ENCODE data around the gene ICAM1. TPM values are rescaled to one million over a fixed set of nuclear protein-coding genes. Genes with fewer than 3 reads are reported as not detected.

Gene ICAM1
- total and polyA plus RNA-seq, 2 of the 8 experiments (the other 6 are each of a cell fraction or from before 2014, with no cell fraction given): 4.0 to 9.4 TPM

DNA sequence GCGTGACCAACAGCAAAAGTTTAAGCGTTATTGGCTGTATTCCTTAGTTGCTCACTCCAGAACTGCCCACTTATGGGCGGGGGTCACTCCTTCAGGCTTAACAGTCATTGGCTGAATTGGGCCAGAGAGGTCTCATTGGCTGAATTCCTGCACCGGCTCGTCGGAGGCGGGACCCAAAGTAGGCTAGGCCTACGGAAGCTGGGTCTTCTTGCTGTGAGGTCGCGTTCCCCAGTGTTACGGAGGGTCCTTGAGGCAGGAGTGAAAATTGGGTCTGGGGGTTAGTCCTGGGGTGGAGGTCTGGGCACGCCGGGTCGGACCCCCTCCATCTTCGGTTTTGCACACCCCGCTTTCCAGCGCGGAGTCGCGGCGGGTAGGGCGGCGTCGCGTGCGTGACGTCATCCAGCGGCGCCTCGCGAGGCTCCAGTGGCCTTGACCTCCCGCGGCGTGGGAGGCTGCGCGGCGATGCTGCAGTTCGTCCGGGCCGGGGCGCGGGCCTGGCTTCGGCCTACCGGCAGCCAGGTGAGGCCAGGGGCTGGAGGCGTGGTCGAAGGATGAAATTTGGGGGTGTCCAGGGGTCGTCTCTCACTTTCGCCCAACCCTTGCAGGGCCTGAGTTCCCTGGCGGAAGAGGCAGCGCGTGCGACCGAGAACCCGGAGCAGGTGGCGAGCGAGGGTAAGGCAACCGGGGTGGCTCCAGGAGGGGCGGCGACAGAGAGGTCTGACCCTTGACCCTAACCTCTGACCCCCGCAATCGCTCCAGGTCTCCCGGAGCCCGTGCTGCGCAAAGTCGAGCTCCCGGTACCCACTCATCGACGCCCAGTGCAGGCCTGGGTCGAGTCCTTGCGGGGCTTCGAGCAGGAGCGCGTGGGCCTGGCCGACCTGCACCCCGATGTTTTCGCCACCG is 18.9 kb upstream of the ICAM1 start, which contains the start of gene MRPL4 (continued):
- TF ChIP-seq E2F6 (IDR thresholded peaks at IDR 0.05): peak; percentile 59
- TF ChIP-seq, protein P1, sequence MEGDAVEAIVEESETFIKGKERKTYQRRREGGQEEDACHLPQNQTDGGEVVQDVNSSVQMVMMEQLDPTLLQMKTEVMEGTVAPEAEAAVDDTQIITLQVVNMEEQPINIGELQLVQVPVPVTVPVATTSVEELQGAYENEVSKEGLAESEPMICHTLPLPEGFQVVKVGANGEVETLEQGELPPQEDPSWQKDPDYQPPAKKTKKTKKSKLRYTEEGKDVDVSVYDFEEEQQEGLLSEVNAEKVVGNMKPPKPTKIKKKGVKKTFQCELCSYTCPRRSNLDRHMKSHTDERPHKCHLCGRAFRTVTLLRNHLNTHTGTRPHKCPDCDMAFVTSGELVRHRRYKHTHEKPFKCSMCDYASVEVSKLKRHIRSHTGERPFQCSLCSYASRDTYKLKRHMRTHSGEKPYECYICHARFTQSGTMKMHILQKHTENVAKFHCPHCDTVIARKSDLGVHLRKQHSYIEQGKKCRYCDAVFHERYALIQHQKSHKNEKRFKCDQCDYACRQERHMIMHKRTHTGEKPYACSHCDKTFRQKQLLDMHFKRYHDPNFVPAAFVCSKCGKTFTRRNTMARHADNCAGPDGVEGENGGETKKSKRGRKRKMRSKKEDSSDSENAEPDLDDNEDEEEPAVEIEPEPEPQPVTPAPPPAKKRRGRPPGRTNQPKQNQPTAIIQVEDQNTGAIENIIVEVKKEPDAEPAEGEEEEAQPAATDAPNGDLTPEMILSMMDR (IDR thresholded peaks at IDR 0.05; ENCODE audit: control extremely low read depth in 1 of 3, insufficient read depth in 1 of 3, low read depth in 1 of 3, low read length in 3 of 3): no peak
- TF ChIP-seq BRCA1 (IDR thresholded peaks at IDR 0.05; ENCODE audit: low read depth, low read length): no peak
- peak in 1 of 2 experiments; percentile 95; a peak in 2 of 4 replicates for TF ChIP-seq SIN3A (conservative IDR thresholded peaks at IDR 0.05 in 1 of 2, IDR thresholded peaks at IDR 0.05 in 1 of 2; ENCODE audit: low read depth in 1 of 2, low read length in 2 of 2)
- TF ChIP-seq HDAC6 (IDR thresholded peaks at IDR 0.05; ENCODE audit: low read depth, low read length): no peak
- no peak for TF ChIP-seq BACH1 (IDR thresholded peaks at IDR 0.05; ENCODE audit: low read length)
- peak; percentile 100 for TF ChIP-seq KDM4A (IDR thresholded peaks at IDR 0.05; ENCODE audit: low read depth, low read length, severe bottlenecking)
- TF ChIP-seq RNF2 (IDR thresholded peaks at IDR 0.05; ENCODE audit: borderline replicate concordance, low read depth, low read length, missing control alignments, poor library complexity, severe bottlenecking): no peak
- TF ChIP-seq CHD2 (IDR thresholded peaks at IDR 0.05; ENCODE audit: low read length): no peak; the same call in none of the 2 replicates
- TF ChIP-seq CREB1 (IDR thresholded peaks at IDR 0.05): peak; percentile 99
- TF ChIP-seq ASH2L (IDR thresholded peaks at IDR 0.05; ENCODE audit: low read length): peak; percentile 99

All from H1 (cell line).